Stimulated activated CD8-positive, alpha-beta memory T cell treated with anti-CD3 and anti-CD28 coated beads, Interleukin-7, amount 100 ng/mL, for 4 hours (primary cell): ENCODE results near the gene INSYN2B.
"Not testable (repeated sequence)": the region's sequence is repeated elsewhere in the genome, so short reads cannot be mapped to it uniquely, and the experiment has no call there.

ENCODE experiments used
- DNase-seq, 2 donors: peaks; one replicate each; pipeline ENCODE4 v3.0.0-alpha.2; 2020; ENCODE audit warnings: low read depth in 2 of 2

INSYN2B gene

DNA sequence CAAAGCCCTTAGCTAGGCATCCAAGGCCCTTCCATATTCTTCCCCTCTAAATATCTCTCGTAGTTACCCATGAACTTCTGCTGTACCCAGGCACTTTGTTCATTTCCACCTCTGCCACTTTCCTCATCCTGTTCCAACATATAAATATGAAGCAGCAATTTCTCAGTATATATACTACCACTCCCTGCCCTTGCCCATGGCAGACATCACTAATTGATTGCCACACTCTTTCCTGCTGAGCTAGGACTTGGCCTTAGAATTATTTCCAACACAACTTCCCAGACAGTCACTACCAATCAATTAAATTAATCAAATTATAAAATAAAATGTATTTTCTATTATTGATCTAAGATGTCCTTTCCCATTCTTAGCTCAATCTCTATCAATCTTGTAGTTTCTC lies 8.5 kb downstream of the INSYN2B start:
- no peak for DNase-seq

DNA sequence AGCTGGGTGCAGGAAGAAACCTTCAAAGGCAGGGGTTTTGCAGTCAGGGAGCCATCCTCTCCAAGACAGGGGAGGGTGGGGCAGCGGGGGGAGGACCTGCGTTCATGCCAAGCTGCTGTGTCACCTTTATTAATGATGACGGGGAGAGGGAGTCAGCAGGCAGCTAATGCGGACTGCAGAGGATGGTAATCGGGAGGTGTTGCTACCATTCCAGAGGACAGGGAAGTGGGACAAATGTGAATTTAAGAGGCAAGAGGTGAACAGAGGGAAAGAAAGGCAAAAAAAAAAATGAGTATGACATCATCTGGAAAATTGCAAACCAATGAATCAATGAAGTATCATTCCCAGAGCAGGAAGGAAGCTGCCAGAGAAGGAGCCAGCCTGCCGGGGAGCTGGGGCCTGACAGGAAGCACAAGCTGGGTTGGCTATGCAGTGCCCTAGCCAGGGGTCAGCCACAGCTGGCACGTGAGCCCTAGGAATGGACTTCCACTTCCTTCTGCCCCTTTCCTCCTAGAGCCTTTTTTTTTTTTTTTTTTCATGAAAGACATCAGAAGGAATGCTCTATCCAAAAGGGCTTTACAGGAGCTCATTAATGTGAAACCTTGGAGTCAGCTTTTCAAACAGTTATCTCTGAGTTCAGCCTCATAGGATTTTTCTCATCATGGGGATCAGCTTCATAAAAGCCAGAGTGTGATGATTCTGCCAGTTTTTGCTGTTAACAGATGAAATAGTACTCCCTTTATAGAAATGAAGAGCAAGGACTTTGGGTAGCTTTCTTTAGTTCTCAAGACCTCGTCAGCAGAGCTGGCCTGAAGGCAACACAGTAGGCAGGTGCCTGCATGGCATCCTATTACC lies 9.2 kb downstream of the INSYN2B start:
- DNase-seq: no peak

DNA sequence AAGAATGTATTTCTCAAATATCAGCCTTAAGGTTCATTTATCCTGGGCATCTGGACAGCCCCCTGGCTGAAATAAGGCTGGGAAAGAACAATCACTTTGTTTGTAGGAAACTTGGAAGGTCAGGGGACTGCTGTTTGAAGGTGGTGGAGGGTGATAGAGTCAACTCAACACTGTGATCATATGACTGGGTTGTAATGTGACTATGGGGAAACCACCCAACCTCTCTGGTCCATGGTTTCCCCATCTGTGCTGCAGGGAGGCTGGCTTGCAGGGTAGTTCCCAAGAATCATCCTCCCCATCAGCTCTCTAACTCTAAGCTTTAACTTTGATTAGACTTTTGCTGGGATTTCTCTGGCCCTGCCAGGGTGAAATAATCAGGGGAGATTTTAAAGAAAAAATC lies 10.0 kb downstream of the INSYN2B start:
- no peak for DNase-seq

DNA sequence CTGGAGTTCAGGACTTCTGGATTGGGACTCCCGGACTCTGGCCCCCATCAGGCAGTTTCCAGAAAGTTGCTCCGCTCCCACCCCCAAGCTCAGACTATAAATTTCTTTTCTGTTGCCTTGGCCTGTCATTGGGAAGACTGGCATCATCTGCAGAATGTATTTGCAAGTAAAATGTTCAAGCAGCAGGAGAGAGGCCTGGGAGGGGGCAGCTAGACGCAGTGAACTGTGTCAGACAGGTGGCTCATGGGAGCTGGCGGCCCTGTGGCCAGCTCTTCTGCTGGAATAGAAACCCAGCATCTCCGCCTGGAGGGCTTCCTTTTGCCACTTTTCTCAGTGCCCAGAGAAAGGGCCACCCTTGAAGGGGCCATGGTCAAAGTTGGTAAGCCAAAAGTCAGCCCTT lies 16.0 kb downstream of the INSYN2B start:
- no peak for DNase-seq

DNA sequence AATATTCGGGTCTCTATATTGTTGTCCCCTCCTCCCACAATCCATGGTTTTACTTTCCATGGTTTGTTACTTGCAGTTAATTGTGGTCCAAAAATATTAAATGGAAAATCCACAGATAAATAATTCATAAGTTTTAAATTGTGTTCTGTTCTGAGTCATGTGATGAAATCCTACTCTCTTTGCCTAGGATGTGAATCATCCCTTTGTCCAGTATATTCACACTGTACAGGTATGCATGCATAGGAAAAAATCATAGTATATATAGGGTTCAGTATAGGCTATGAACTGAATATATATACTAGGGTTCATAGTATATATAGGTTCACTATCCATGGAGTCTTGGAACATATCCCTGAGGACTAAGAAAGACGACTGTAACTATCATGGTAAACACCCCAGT lies 19.6 kb downstream of the INSYN2B start:
- DNase-seq: no peak

DNA sequence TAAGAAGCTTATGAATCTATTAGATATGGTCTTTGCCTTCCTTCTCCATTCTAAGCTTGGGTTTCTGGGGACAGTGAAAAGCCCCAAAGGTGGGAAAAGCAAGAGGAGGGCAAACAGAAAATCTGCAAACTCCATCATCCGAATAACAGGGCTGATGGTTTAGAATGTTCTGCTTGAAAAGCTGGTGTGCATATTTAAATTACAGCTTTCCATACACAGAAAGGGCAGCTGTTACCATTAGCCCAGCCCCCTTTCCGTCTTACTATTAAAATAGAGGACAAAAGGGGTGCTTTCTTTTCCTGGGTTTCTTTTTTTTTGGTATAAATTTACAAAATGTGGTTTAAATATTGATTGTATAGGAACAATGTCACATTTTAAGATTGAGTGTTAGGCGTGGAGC lies 22.0 kb downstream of the INSYN2B start:
- no peak for DNase-seq

DNA sequence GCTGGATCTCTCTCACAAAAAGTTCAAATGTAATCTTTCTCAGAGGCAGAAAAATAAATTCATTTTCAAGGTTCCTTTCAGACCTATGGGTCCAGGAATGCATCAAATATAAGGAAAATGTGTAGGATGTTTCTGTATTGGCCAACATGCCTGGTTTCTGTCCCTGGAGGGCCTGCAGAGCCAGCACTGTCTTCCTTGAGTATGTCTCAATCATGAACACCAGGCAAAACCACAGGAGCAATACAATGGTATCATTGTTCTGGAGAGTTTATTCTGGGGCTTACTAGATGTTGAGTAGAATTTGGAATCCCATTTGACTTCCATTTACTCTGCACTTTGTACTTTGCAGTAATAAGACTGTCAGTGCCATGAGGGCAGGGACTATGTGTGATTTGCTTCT lies 23.5 kb downstream of the INSYN2B start:
- DNase-seq: no peak

DNA sequence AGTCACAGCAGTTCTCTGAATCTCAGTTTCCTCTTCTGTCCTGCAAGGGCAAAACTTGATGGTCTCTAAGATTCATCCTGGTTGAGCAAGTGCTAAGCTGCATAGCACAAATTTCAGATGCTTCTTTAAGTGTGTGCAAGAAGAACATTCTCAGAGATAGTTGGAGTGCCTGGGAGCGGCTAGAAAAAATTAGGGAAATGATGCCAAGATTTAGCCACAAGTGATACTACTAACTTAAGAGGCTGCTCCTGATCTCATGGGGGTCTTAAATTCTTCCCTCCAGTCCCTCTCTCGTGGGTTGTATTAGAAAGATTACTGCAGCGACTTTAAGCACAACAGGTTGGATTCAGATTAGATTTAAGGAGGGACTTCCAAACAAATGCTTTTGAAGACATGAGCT lies 24.2 kb downstream of the INSYN2B start:
- no peak for DNase-seq

DNA sequence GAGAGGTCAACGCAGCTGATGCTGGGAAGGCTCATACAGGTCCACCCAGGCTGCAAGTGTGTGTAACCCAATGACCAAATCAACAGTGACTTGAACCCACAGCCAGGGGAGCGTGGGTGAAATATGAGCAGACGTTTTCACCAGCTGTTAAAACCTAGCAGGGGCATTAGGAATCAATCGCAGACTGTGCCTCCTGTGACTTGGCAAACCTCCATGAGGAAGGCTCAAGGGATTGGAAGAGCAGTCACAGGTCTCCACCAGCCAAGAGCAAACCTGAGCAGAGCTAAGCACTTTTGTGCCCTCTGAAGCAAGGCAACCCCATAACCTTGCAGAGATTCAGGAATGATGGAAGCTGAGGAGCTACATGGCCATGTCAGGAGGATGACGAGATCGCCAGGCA lies 25.5 kb downstream of the INSYN2B start:
- no peak for DNase-seq

DNA sequence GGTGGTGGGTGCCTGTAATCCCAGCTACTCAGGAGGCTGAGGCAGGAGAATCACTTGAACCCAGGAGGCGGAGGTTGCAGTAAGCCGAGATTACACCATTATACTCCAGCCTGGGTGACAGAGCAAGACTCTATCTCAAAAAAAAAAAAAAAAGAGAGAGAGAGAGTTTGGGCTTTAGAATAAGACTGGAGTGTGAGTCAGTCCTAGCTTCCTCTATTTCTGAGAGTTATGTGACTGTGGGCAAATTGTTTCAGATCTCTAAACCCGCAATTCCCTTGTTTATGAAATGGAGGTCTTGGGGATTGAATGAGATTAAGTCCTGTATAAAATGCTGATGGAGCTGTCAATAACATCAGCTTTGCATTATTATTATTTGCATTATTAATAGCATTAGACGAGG lies 27.1 kb downstream of the INSYN2B start:
- DNase-seq: not testable (repeated sequence)

DNA sequence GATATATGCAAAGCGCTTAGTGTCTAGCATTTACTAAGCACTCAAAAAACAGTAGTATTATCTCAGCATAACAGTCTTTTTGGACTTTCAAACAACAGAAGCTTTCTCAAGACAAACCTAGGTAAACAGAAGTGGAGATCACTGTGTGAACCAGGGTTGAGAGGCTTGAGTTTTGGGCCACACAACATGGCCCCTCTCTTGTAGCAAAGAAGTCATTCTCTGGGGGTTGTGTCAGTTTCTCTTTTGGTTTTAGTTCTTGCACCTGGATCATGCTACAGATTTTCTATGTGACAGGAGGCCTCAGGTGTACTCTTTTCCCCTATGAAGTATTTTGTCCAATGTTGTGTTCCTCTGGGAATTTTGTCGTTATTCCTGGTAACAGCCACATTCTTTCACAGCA lies 30.0 kb downstream of the INSYN2B start:
- no peak for DNase-seq

DNA sequence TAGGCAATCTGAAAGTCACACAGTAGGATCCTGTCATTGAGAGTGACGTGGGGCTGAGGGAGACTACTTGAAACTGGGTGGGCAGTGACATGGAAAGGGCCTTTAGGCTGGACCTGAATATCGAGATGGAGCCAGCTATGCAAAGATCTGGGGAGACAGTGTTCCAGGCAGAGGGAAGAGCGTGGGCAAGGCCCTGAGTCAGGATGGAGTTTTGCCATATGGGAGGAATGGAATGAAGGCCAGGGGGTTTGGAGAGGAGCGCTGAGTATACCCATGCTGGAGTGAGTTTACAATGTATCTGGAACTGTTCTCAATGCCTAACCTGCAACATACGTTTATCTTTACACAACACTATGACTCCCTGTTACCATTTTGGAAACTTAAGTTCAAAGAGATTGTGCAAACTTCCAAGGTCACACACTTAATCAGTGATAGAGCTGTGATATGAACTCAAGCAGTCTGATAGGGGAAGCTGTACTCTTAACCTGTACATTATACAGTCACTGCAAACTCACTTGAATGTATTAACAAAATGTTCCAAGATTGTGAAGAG lies 33.5 kb downstream of the INSYN2B start:
- no peak for DNase-seq

DNA sequence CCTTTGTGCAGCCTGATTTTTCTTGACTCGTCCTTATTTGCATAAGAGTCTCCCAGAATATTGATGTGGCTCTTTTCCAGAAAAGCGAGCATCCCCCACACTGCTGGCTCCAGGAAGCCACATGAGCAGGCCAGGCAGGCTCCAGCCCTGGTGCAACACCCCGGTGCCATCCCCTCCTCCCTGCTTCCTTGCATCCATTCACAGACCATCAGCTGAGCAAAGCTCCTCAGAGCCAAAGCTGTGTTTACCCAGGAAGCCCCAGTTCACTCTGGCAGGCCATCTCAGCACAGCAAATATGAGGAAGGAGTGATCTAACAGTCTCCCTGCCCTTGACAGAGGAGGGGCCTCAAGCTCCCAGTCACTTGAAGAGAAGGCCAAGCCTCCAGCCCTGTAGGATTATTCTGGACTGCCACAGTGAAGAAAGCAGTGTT lies 34.4 kb downstream of the INSYN2B start:
- DNase-seq: no peak

DNA sequence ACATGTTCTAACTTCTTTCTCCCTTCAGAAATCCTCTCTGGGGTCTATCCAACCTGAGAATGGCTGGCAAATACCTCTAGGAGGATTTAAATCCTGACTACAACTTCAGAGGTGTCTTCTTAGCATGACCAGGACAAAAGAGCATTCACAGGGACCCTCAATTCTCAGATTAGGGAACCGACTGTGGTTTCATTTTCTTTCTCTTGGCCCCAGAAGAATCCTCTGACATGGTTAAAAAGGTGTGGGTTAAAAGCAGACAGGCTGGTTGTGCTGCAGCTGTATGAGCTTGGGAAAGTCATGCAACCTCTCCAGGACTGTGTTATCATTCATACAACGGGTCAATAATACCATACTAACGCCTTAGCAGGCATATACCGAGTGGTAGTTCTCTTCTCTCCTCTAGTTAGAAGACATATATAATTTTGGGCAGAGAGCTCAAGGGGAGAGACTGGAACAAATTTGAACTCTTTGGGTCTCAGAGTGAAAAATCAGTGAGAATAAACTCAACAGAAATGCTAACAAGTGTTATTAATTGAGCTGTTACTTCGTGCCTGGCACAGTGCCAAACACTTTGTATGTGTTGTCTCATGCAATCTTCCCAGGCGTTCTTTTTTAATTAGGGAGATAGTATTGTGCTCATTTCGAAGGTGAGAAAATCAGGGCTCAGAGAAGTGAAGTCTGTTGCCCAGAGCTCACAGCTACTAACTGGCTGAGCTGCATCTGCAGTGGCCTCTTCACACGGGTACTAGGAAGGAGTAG lies 35.2 kb downstream of the INSYN2B start:
- DNase-seq: no peak

DNA sequence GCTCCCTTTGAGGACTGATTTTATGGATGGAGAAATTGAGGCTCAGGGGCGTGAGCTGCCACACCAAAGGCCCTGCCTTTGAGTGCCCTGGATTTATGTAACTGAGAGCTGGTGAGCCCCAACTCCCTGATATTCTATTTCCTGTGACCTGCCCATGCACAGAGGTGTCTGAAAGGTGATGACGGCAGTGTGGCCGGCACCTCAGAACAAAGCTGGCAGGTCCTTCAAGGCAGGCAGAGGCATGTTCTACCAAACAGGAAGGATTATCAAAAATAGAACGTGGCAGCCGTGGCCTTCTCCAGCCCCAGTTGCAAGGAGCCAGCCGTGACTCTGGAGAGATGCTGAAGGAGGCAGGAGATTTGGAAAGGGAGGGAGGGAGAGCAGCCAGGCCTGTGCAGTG lies 36.2 kb downstream of the INSYN2B start:
- DNase-seq: no peak

DNA sequence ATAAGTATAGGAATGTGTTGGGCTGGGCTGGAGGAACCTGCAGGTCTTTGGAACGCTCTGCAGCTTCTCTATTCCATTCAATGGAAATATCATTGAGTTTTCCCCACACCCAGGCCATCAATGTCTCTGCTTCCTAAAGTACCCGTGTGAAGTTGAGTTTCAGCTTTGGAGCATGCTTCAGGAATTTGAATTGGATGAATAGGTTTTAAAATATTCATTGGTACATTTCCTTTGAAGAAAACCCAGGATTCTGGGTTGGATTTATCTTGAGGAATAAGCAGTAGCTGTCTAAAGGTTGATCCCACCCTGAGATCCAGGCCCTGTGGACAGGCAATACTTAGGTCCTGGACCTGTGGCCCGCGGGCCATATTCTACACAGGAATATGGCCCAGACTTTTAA lies 37.3 kb downstream of the INSYN2B start:
- DNase-seq: no peak

DNA sequence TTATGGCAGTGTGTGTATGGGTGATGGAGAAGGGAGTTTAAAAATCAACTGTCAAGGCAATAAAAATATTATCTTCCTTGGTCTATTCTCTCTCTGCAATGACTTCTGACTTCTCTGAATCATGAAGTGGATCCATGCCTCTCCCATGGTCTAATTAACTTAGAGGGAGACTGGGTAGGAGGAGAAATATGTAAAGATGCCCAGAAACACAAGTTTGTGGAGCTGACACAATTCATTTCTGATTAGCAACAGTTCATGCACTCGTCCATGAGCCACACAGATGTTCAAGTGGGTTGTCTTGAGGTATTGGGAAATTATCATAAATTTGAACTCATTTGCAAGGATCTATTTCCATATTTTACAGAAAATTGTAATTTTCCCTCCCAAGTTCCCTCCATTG lies 38.1 kb downstream of the INSYN2B start:
- no peak for DNase-seq

DNA sequence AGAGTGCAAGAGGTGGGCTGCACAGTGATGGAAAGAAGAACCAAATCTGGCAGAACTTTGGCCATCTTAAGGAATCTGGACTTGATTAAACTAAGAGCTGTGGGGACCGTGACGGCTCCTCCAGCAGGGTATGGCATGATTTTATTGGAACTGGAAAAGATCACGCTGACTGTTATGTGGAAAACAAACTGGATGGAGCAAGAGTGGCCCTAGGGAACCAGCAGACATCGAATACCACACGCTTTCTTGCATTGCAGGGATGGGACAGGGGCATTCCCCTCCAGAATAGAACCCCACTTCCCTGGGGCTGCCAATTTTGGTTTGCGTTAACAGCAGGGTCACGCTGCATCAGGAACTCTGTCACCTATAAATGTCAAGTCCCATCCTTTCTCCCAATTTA lies 38.8 kb downstream of the INSYN2B start:
- DNase-seq: no peak

DNA sequence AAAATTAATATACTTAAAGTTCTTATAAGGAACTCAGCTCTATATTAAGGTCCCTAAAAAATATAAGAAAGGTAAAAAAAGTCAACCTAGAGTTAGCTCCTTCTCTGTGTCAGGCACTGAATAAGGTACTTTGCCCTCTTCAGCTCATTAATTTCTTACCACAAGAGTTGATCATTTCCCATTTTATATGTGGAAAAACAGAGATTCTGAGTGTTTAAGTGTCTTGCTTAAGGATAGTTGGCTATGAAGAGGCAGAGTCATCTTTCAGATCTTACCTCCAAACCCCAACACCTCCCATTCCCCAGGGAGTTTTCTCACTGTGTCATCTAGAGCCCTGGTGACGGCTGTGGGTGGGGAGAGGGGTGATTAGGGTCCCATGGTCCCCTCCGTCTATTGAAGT lies 40.6 kb downstream of the INSYN2B start:
- no peak for DNase-seq

DNA sequence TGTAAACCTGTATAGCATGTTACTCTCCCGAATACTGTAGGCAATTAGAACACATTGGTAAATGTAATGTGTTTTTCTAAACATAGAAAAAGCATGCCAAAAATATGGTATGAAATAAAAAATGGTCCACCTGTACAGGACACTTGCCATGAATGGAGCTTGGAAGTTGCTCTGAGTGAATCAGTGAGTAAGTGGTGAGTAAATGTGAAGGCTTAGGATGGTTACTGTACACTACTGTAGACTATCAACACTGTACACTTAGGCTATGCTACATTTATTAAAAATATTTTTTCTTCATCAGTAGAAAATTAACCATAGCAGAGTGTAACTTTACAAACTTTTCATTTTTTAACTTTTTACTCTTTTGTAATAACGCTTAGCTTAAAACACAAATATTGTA lies 41.9 kb downstream of the INSYN2B start:
- no peak for DNase-seq

DNA sequence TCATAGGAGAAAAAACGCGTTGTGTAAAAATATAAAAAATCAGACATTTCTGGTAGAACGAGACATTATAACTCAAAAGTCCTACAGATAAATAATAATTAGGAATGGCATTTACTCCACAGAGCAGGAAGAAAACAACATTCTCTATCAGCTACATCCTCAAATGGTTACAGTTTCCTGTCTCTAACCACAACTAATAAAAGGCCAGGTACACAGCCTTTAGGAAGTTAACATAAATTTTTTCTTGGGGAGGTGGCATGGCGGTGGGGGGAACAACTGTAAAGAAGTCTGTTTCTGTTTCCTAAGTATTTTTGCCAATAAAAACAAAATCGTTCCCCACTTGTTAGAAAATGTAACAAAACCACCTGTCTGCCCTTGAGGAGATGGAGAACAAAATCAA lies 44.5 kb downstream of the INSYN2B start:
- DNase-seq: no peak

DNA sequence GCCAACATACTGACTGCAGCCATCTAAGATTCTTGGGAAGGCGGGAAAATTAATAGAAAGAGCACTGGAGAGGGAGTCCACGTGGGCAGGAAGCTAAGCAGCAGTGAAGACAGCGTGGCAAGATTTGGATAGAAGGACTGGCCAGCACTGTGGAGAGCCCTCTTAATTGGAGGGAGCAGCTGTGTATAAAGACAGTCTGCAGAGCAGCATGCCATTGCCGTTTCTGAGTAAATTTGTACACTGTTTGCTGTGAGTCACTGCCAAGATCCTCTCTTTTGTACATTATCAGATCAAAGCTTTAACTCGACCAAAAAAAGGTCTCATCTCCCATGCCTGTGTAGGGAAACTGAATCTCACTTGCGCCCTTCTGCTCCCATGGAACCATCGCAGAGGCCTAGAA lies 45.3 kb downstream of the INSYN2B start:
- no peak for DNase-seq

DNA sequence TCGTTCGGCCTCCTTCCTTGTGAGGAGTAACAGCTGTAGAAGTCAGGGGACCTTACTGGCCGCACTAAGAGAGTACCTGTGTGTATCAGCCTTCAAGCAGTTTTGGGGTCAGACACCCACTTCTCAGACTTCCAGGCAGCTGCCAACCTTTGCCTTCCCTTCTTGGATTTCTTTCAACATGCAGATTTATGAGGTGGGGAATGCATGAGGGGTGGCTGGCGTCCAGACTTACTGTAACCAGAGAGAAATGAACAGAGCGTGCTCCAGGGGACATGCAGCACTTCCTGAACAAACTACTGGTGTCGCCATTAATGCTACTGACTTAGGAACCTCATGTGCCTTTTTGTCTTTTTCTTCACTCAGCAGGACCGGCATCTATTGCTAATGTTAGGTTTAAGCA lies 46.7 kb downstream of the INSYN2B start:
- no peak for DNase-seq
